Colonic mucosa (tissue), 4 donors: Measurements from ENCODE around the gene RHOC. TPM values are rescaled to one million over a fixed set of nuclear protein-coding genes. Genes with fewer than 3 reads are reported as not detected.
A peak's percentile ranks its signal among the peaks of the same experiment; 100 is the strongest.

Source experiments
- DNase-seq: peaks from one replicate; pipeline ENCODE4 v3.0.0-alpha.2; 2020
- H3K27ac ChIP-seq: fragments of 200-600 bp; one replicate; pipeline ENCODE4 v1.8.0; 2021
- H3K27me3 ChIP-seq: fragments of 200-600 bp; one replicate; pipeline ENCODE4 v1.8.0; 2021
- H3K36me3 ChIP-seq: fragments of 200-600 bp; one replicate; pipeline ENCODE4 v1.8.0; 2021
- H3K4me1 ChIP-seq: fragments of 200-600 bp; one replicate; pipeline ENCODE4 v1.8.0; 2021; ENCODE audit warnings: mild to moderate bottlenecking
- H3K4me3 ChIP-seq: fragments of 200-600 bp; one replicate; pipeline ENCODE4 v1.8.0; 2021
- H3K9ac ChIP-seq, 2 donors: one replicate each; pipeline ENCODE4 v1.7.0; 2013; ENCODE audit warnings: control low read depth in 2 of 2, low read depth in 2 of 2, low read length in 2 of 2
- H3K9me3 ChIP-seq: fragments of 200-600 bp; one replicate; pipeline ENCODE4 v1.8.0; 2021
- CTCF ChIP-seq: fragments of 200-600 bp; IDR thresholded peaks from one replicate; pipeline ENCODE4 v1.8.0; 2022; ENCODE audit warnings: antibody characterized with exemption, mild to moderate bottlenecking
- intact Hi-C: fragments of 100-400 bp; cut with DNase I; formaldehyde crosslinking; loops from one replicate; pipeline ENCODE4 v1.14.1; 2022
- total RNA-seq, 2 donors: library from RNA; stranded (reverse); fragmentation: NEBNext Ultra II Directional in 1 of 2; extraction: Animal tissue kit (Norgen Biotek cat#: 25700) in 1 of 2; gene quantifications; one replicate each; pipeline ENCODE4 v1.2.1, GENCODE V29; 2021
- donor health status: healthy.
- donor health status: DM: no; HTN: no; CAD: no.
- donor health status: DM: no; HTN: no; CAD: no.

Gene RHOC
- total RNA-seq, 2 donors from 2014 or later = 327 to 451 TPM

GRCh38 chr1:112700290-112701226 is 6.4 kb downstream of the RHOC start:
- Histone ChIP-seq H3K4me1 (peaks cover 30% of the 10 kb centered on the region), H3K36me3 (peaks cover 5% of the 10 kb centered on the region), H3K9ac (peak overlapping the region; percentile 41 to 57), H3K27ac (peak overlapping the region; percentile 65), H3K27me3 (no peaks in the 10 kb centered on the region), H3K9me3 (no peaks in the 10 kb centered on the region), H3K4me3 (no peak overlapping the region)
- DNase-seq = peak; percentile 98
- intact Hi-C loops = no loop called here
- TF ChIP-seq CTCF = no peak

GRCh38 chr1:112699425-112700144 is 7.3 kb downstream of the RHOC start:
- H3K9me3 ChIP-seq = no peaks in the 10 kb centered on the region
- H3K36me3 ChIP-seq = peaks cover 5% of the 10 kb centered on the region
- H3K9ac ChIP-seq = peak overlapping the region in 1 of 2 donors; percentile 41
- DNase-seq = no peak
- H3K27me3 ChIP-seq = no peaks in the 10 kb centered on the region
- H3K4me3 ChIP-seq = no peak overlapping the region
- intact Hi-C loops = no loop called here
- H3K27ac ChIP-seq = peak overlapping the region; percentile 65
- peaks cover 27% of the 10 kb centered on the region for H3K4me1 ChIP-seq
- TF ChIP-seq CTCF = no peak

- peak overlapping the region; percentile 65 for H3K27ac ChIP-seq
- peak overlapping the region in 1 of 2 donors; percentile 41 for H3K9ac ChIP-seq
- TF ChIP-seq CTCF = no peak
- H3K27me3 ChIP-seq = no peaks in the 10 kb centered on the region
- no peak overlapping the region for H3K4me3 ChIP-seq
- peak; percentile 89 for DNase-seq
- H3K4me1 ChIP-seq = peaks cover 22% of the 10 kb centered on the region
- peaks cover 5% of the 10 kb centered on the region for H3K36me3 ChIP-seq
- intact Hi-C loops = no loop called here
- no peaks in the 10 kb centered on the region for H3K9me3 ChIP-seq
Observed at GRCh38 chr1:112698366-112699310, 8.3 kb downstream of the RHOC start.

GRCh38 chr1:112697781-112698201 is 9.1 kb downstream of the RHOC start:
- no peak for DNase-seq
- Histone ChIP-seq H3K4me3 (no peak overlapping the region), H3K36me3 (peaks cover 5% of the 10 kb centered on the region), H3K9ac (no peak overlapping the region), H3K9me3 (no peaks in the 10 kb centered on the region), H3K4me1 (peaks cover 22% of the 10 kb centered on the region), H3K27ac (no peak overlapping the region), H3K27me3 (no peaks in the 10 kb centered on the region)
- TF ChIP-seq CTCF = no peak
- intact Hi-C loops = no loop called here
